Activated CD8-positive, alpha-beta memory T cell treated with anti-CD3 and anti-CD28 coated beads, Interleukin-2, amount 50 U/mL, for 1 hour (primary cell): ENCODE results near the gene NWD2.
"Not testable (repeated sequence)": the region's sequence is repeated elsewhere in the genome, so short reads cannot be mapped to it uniquely, and the experiment has no call there.

Experiments
- DNase-seq: peaks from one replicate; pipeline ENCODE4 v3.0.0-alpha.2; 2020; ENCODE audit errors: extremely low read depth

Gene NWD2

GRCh38 chr4:37495353-37495752 lies 250.8 kb downstream of the NWD2 start:
- DNase-seq, result not testable (repeated sequence)
